Activated CD4-positive, CD25-positive, alpha-beta regulatory T cell (primary cell): ENCODE measurements around the gene FCGR2B.
"Not testable (repeated sequence)": the region's sequence is repeated elsewhere in the genome, so short reads cannot be mapped to it uniquely, and the experiment has no call there.

ENCODE experiments used
- DNase-seq, 4 experiments: peaks; one replicate each; lab custom pipeline; 2025; lab: John Stamatoyannopoulos, UW

The FCGR2B gene

GRCh38 chr1:161647507-161648360 lies 15.2 kb upstream of the FCGR2B start:
- not testable (repeated sequence) for DNase-seq

- not testable (repeated sequence) for DNase-seq
Observed at GRCh38 chr1:161653541-161653940, 9.4 kb upstream of the FCGR2B start.

- not testable (repeated sequence) for DNase-seq
Observed at GRCh38 chr1:161653971-161654370, 9.0 kb upstream of the FCGR2B start.

GRCh38 chr1:161658524-161658923 lies 4.4 kb upstream of the FCGR2B start:
- not testable (repeated sequence) for DNase-seq

GRCh38 chr1:161661660-161662311 lies 1.2 kb upstream of the FCGR2B start:
- DNase-seq = not testable (repeated sequence)

- not testable (repeated sequence) for DNase-seq
Observed at GRCh38 chr1:161663569-161663968, 626 bp downstream of the FCGR2B start.

- DNase-seq = not testable (repeated sequence)
Observed at GRCh38 chr1:161664689-161665088, 1.7 kb downstream of the FCGR2B start.

- DNase-seq = not testable (repeated sequence)
Observed at GRCh38 chr1:161671045-161672020, 8.4 kb downstream of the FCGR2B start.

GRCh38 chr1:161673437-161673836 lies 10.5 kb downstream of the FCGR2B start:
- not testable (repeated sequence) for DNase-seq

- DNase-seq = not testable (repeated sequence)
Observed at GRCh38 chr1:161674447-161674846, 11.5 kb downstream of the FCGR2B start.

GRCh38 chr1:161674908-161675307 lies 12.0 kb downstream of the FCGR2B start:
- not testable (repeated sequence) for DNase-seq

- DNase-seq = no peak
Observed at GRCh38 chr1:161676441-161676840, 13.5 kb downstream of the FCGR2B start.

- DNase-seq = no peak
Observed at GRCh38 chr1:161676958-161677689, 14.2 kb downstream of the FCGR2B start.

- DNase-seq = no peak
Observed at GRCh38 chr1:161678500-161678899, 15.6 kb downstream of the FCGR2B start.

- no peak for DNase-seq
Observed at GRCh38 chr1:161681879-161682278, 18.9 kb downstream of the FCGR2B start.

GRCh38 chr1:161688946-161689345 lies 26.0 kb downstream of the FCGR2B start:
- no peak for DNase-seq

GRCh38 chr1:161691846-161692245 lies 28.9 kb downstream of the FCGR2B start:
- no peak for DNase-seq

GRCh38 chr1:161693020-161693712 lies 30.2 kb downstream of the FCGR2B start:
- DNase-seq = not testable (repeated sequence)

GRCh38 chr1:161698302-161698701 lies 35.4 kb downstream of the FCGR2B start:
- not testable (repeated sequence) for DNase-seq

- DNase-seq = no peak
Observed at GRCh38 chr1:161702250-161702649, 39.3 kb downstream of the FCGR2B start.

GRCh38 chr1:161705537-161705936 lies 42.6 kb downstream of the FCGR2B start:
- no peak for DNase-seq
